GM21526 (cell line): Measurements from ENCODE around the gene KCNH1.

ENCODE experiments used
- ATAC-seq: cut with Tn5 transposase; IDR thresholded peaks from one replicate; pipeline ENCODE4 v1.9.1; 2021; ENCODE audit warnings: moderate library complexity; ENCODE audit not compliant: unreplicated experiment, low FRiP score

KCNH1 gene

GRCh38 chr1:210899676-210900075, 234.3 kb downstream of the KCNH1 start:
- ATAC-seq = no peak

- no peak for ATAC-seq
Measured at GRCh38 chr1:210898473-210898872, 235.5 kb downstream of the KCNH1 start.

GRCh38 chr1:210883821-210884220, 250.1 kb downstream of the KCNH1 start:
- no peak for ATAC-seq

GRCh38 chr1:210882414-210883221, 251.3 kb downstream of the KCNH1 start:
- ATAC-seq = no peak

GRCh38 chr1:210878564-210878963, 255.4 kb downstream of the KCNH1 start:
- no peak for ATAC-seq

- ATAC-seq = no peak
Measured at GRCh38 chr1:210876275-210876674, 257.7 kb downstream of the KCNH1 start.

- no peak for ATAC-seq
Measured at GRCh38 chr1:210866532-210866931, 267.4 kb downstream of the KCNH1 start.

GRCh38 chr1:210857705-210858104, 276.2 kb downstream of the KCNH1 start:
- no peak for ATAC-seq

GRCh38 chr1:210857146-210857663, 276.7 kb downstream of the KCNH1 start:
- ATAC-seq = no peak

GRCh38 chr1:210855440-210855839, 278.5 kb downstream of the KCNH1 start:
- no peak for ATAC-seq

- ATAC-seq = no peak
Measured at GRCh38 chr1:210853276-210853675, 280.7 kb downstream of the KCNH1 start.

GRCh38 chr1:210850556-210850955, 283.4 kb downstream of the KCNH1 start:
- no peak for ATAC-seq

GRCh38 chr1:210848474-210848873, 285.5 kb downstream of the KCNH1 start:
- no peak for ATAC-seq

GRCh38 chr1:210841926-210842625, 291.9 kb downstream of the KCNH1 start:
- ATAC-seq = no peak

GRCh38 chr1:210830034-210831028, 303.6 kb downstream of the KCNH1 start:
- no peak for ATAC-seq

- no peak for ATAC-seq
Measured at GRCh38 chr1:210828996-210829596, 304.9 kb downstream of the KCNH1 start.

GRCh38 chr1:210827481-210827880, 306.5 kb downstream of the KCNH1 start:
- ATAC-seq = no peak

GRCh38 chr1:210826686-210827085, 307.3 kb downstream of the KCNH1 start:
- no peak for ATAC-seq

GRCh38 chr1:210822932-210823331, 311.0 kb downstream of the KCNH1 start:
- no peak for ATAC-seq

GRCh38 chr1:210822241-210822640, 311.7 kb downstream of the KCNH1 start:
- no peak for ATAC-seq
